DMS53 treated with DMSO at 0.1 percent for 48 hours (cell line): ENCODE data around the gene INPP5K.

Source experiments
- DNase-seq: peaks from one replicate; lab custom pipeline; 2025; ENCODE audit not compliant: unreplicated experiment; lab: John Stamatoyannopoulos, UW

The INPP5K gene

DNA sequence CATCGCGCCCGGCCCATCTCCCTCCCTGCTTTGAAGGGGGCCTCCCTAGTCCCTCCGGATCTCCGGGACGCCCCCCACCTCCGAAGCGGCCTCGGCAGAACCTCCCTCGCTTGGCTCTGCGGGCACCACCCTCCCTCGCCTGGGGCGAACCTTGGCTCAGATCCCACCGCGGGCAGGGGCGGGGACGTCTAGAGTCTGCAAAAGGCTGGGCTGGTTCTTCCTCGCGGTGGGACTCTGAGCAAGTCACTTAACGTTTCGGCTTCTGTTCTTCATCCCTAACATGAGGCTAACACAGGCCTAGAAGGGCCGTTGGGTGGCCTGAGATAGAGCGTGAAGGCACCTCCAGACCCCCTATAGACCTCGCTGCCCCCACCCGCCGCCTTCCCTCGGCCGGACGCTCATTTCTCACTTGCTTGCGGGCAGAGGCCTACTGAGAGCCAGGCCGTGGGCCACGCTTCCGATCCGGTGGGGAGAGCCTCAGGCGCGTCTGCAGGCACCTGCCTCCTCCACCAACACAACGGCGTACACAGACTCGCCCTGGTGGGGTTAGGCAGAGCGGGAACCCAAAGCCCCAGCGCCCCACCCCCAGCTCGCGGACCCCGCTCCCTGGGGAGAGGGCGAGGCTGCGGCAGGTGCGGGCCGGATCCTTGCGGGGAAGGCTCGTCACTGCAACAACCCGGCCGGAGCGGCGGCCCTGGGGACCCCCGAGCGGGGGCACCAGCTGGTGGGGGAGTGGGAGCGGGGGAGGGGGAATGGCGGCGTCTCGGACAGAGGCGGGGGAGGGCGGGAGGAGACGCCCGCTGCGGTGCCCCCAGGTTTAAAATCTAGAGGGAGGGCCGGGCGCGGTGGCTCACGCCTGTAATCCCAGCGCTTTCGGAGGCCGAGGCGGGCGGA is 29.4 kb downstream of the INPP5K start:
- peak; percentile 33 for DNase-seq

DNA sequence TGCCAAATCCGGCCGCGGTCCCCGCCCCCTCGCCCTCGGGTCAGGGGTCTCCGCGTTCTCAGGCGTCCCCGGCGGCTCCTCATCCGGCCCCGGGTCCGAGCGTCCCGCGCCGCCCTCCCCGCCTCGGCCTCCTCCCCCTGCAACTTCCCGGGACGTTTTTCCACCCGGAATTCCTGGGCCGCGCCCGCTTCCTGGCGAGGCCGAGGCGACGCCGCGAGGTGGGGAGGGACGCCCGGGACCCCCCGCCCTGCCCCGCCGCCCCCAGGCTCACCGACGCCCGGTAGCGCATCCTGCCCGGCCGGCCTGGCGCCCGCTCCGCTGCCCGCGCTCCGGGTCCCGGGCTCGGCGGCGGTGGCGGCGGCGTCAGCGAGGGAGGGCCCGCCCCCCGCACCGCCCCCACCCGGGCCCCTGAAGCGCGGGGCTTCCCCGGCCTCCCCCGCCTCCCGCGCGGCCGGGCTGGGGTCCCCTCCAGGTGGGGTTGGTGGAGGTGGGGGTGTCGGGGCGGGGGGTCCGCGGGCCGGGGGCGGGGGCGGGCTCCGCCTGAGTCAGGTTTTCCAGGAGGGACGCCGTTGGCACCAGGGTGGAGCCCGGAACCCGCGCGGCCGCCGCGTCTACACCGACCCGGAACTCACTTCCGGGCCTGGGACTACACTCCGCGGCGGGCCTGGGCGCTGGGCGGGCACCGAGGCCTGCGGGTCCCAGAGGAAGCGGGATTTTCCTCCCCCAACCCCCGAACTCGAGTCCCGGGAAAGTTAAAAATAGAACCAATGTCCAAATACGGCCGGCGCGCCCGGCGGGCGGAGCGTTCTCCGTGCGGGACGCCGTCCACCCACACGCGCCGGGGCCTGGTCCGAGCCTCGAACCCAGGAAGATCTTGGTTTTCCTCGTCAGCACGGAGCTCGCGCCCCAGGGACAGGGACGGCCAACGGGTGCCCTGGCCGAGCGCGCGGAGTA is 30.7 kb downstream of the INPP5K start:
- DNase-seq: no peak

DNA sequence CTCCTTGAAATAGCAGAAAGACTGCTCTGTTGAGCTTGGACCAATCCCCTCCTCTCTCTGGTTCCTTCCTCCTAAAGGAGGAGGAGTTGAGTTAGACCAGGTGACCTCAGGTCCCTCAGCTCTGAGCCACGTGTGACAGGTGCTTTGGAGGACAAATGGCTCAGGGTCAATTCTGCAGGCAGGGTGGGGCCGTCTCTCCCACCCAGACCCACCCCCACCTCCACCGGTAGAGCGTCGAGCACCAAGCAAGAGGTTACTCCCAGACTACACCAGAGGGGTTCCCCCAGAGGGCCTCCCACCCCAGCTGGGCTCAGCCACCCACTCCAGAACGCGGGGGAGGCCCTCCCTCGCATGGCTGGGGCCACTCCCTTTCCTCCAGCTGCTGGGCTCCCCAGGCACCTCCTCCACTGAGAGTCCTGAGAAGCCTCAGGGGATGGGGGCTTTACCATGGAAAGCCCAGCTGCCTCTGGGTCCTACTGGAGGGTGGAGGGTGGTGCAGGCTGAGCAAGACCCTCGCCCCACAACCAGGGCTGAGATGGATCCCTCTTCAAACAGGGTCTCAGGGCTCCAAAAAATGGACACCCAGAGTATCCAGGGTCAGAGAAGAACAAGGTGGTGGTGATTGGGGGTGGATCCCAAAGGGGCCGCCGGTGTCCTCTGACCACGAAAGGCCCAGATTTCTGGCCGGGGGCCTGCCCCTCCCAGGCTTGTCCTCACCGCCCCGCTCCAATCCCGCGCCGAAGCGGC is 31.6 kb downstream of the INPP5K start:
- DNase-seq: peak; percentile 27

DNA sequence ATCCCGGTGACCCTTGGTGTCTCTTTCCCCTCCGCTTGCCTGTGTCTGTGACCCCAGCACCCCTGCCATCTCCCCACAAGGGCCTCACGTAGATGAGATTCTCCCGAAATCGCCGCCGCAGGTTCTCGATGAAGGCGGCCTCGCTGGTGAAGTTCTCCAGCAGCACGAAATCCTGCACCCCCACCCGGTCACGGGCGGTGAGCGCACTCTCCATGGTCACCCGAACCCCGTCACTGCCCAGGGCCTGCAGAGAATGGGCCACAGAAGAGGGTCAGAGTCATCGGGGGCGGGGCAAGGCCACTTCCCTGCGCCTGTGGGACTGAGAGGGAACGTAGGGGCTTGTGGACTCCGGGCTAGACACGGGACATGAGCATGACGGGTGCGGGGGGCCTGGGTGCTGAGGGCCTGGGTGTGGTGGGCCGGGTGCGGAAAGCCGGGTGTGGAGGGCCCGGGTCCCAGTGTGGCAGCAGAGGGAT is 32.3 kb downstream of the INPP5K start:
- DNase-seq: no peak

DNA sequence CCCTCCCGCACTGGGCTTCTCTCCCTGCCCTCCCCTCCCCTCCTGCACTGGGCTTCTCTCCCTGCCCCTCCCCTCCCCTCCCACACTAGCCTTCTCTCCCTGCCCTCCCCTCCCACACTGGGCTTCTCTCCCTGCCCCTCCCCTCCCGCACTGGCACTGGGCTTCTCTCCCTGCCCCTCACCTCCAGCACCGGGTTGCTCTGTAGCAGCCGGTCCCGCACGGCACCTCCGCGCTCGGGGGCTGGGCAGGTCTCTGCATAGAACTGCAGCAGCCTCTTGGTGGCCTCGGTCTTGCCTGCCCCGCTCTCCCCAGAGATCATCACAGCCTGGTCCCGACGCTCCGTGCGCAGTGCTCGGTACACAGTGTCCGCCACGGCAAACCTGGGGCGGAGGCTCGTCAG is 33.7 kb downstream of the INPP5K start:
- DNase-seq: no peak

DNA sequence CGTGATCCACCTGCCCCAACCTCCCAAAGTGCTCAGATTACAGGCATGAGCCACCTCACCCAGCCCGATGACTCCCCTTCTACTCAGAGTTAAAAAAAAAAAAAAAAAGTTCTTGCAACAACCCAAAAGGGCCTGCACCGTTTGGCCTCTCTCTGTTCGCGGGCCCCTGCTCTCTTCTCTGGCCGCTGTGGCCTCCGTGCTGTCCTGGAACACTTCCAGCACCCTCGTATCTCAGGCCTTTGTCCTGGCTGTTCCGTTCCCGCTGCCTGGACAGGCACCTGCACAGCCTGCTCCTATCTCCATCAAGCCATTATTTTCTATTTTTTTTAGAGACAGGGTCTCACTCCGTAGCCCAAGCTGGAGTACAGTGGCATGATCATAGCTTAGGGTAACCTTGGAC is 34.7 kb downstream of the INPP5K start:
- DNase-seq: no peak

DNA sequence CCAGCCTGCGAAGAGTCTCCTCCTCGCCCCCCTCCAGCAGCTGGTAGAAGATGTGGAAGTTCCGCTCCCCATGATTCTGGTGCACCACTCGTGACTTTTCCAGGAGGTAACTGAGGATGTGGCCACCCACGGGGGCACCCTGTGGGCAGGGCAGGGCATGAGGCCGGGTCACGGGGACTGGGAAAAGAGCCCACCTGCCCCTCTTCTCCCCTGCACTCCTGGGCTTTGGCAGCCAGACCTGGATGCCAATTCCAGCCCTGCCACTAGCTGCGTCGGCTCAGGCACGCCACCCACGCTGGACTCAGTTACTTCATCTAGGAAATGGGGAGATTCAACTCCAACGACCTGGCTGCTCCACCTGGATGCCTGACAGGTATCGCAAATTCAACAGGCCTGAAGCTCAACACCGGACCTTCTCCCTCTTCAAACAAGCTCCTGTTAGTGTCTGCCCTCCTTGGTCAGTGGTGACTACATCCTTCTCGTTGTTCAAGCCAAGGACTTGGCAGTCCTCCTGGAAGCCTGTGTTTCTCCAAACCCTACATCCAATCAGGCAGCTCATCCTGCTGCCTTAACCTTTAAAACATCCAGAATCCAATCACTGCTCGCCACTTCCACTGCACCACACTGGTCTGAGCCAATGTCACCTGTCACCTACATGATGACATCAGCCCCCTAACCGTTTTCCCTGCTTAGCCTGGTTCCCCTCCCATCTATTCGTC is 35.5 kb downstream of the INPP5K start:
- DNase-seq: no peak

DNA sequence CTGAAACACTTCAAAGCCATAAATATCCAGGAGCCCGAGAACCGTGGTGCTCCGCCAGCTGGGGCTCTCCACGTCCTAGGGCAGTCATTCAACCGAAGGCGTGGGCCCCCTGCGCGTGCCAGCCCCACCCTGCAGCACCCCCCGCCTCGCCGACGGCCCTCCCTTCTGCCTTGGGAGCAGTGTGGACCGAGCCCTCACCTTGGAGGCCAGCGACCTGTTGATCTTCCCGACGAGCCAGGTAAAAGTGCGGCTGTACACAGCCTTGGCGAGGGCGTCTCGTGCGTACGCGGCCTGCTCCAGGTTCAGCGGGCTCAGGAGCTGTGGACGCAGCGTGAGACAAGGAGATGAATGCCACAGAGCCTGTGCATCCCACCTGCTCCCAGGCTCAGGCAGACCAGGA is 38.0 kb downstream of the INPP5K start:
- no peak for DNase-seq

DNA sequence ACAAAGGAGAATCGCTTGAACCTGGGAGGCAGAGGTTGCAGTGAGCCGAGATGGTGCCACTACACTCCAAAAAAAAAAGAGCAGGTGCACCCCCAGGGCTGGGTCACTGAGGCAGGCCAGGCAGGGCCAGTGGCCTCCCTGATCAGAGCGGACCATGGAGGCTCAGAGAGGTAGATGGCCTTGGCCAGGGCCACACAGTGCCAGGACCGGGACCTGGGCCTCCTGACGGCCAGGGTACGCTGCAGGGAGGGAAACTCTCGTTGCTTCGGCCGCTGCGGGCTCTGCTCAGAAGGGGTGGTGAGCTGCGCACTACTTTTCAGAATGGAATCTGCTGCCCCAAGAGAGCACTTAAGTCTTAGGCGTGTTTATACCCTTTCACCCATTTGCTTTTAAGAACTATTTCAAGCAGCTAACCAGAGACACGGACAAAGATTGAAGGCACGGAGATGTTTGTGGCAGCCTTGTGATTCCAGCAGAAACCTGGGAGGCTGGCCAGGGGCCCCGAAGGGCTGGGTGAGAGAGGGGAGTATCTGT is 41.0 kb downstream of the INPP5K start:
- DNase-seq: no peak

DNA sequence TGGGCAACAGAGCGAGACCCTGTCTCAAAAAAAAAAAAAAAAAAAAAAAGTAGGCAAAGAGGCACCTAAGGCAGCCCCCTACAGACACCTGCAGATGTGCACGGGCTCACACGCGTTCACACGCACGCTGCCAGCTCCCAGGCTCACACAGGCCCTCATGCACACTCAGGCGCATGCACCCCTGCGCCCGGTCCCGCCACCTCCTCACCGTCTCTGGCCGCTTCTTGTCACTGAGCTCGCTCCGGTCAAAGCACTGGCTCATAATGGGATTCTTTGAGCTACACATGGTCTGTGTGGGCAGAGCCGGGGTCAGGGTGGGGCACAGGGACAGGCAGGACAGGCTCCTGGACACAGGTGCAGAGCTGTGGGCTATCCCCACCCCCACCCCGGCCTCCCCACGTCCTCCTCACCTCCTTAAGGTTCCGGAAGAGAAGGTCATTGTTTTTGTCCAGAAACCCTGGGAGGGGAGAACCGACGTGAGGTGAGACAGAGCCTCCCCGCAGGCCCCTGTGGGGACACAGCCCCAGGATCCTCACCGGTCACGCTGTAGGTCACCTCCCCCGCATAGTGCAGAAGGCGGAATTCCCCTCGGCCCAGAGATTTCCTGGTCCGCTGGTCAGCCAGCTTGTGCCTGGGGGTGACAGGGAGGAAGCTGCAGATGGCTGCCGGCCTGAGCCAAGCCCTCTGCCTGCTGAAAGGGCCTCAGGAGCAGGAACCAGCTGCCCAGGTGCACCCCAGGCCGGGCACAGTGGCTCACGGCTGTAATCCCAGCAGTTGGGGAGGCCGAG is 41.8 kb downstream of the INPP5K start:
- no peak for DNase-seq

DNA sequence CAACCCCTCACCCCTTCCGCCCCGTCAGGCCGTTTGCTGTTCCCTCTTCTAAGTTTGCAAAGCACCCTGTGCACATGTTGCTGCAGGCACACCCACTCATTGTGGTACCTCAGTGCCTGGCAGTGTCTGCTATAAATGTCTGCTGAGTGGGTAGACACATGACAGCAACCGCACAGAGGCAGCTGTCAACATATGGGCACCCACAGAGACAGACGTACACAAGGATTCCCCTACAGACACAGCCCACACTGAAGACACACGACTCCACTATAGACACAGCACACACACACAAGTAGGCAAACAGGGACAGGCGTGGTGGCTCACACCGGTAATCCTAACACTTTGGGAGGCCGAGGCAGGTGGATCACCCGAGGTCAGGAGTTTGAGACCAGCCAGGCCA is 42.6 kb downstream of the INPP5K start:
- no peak for DNase-seq

DNA sequence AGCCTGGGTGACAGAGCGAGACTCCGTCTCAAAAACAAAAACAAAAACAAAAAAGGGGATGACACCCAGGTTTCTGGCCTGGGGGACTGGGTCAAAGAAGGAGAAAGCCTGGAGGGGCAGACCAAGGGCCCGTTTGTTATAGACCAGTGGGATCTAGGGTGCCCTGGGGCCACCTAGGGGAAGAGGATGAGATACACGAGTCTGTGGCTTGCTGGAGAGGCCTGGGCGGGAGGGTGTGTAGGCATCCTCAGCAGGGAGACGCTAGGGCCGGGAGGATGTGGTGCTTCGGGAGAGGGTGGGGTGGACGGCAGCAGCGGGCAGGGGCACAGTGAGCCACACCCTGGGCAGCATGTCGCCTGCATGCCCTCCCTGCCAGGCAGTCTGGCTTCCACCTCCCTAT is 43.2 kb downstream of the INPP5K start:
- no peak for DNase-seq

DNA sequence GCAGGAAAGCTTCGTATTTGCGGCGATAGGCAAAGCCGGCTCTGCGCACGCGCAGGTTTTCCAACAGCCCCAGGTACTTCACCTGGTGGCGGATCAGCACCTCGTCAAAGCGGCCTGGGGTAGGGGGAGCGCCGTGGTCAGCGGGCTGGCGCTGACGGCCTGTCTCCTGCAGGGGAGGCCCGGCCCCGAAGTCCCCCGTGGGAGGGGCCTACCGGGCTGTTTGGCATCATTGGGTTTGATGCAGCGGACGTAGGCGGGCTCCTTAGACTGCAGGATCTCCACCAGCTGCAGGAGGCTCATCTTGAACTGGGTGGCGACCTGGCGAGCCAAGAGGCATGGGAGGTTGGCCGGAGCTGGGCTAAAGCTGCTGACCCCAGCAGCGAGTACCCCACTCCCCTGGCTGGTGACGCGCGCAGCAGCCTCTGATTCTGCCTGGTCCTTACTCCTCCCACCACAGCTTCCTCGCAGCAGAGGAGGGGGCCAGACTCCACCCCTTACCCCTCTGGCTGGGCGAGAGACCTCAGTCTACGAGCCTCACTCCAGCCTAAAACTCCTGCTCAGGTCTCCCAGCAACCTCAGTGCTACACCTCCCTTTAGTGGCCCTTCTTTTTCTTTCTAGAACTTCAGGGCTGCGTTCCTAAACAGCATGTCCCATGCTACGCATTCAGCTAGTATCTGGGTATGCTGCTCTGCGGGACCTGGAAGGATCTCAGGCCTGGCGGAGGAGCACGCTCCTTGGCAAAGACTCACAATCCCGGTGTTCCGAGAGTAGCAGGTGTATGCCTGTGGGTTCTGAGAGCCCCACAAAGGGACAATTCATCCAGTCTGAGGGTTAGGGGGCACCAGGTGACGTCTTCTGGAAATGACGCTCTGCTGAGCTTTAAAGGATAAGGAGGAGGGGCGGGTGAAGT is 44.2 kb downstream of the INPP5K start:
- DNase-seq: no peak

DNA sequence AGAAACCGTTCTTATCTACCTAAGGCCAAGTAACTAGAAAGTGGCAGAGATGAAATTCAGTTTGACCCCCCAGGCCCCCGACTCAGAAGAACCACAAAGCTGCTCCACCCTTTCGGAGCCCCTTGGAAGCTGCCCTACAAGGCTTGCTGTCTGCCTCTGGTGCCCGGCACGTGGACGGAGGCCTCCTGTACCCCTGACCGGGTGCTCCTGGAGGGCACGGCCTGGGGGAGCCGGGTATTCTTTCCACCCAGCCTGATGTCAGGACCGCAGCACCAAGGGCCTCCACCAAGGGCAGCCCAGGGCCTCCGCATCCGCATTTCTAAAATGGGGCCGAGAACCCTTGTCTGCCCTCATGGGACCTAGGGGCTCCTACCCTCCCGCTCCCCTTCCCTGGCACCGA is 44.9 kb downstream of the INPP5K start:
- no peak for DNase-seq

DNA sequence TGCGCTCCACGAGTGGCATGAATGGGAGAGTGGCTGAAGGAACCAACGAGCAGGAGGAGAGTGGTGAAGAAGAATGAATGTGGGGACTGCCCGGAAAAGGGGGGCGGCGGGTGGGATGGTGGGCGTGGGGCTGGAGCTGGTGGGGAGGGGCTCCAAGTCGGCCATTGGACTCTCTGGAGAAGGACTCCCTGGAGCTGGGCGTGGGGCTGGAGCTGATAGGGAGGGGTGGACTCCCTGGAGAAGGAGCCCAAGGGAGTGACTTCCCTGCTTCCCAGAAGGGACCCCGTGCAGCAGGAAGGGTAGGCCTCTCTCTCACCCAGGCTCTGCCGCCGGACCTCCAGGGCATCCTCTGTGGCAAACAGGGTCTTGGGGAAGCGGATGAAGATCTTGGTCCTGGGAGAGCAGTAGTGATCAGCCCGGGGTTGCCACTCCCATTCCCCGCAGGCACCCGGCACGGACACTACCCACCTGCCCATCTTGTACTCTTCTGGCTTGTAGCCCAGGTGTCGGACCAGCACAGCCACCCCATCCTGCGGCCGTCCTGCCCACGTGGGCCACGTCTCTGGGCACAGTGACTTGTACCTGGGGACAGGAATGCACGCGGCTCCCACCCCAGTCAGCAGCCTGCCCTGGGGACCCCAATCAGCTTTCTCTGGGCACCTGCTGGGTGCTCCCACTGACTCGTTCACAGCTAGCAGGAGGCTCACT is 45.5 kb downstream of the INPP5K start:
- DNase-seq: no peak

DNA sequence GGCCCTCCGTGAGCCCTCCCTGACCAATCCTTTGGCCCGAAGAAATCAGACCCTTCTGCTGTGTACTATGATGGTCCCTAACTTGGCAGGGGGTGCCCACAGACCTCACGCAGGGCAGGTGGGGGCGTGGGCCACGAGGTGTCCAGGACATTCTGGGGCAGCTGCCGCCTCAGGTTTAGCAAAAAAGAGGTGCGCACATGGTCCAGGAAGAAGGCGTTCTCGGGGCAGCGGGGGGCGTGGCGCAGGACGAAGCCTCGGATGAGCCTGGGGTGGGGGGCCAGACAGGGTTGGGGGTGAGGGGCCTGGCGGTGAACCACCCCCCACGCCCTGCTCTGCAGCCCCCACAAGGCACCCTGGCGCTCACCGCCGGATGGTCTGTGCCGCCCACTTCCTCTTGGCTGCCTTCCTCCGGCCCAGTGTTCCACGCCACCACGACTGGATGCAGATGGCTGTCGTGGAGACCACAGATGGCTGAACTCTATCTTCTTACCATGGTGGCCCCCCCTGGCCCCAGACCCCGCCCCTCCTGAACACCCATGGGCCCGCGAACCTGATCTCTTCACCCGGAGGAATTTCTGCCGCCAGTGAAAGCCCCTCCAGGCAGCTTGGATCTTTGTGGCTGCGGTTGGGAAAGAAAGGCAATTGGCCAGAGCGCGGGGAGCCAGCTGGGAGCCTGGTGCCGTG is 46.2 kb downstream of the INPP5K start:
- DNase-seq: no peak

DNA sequence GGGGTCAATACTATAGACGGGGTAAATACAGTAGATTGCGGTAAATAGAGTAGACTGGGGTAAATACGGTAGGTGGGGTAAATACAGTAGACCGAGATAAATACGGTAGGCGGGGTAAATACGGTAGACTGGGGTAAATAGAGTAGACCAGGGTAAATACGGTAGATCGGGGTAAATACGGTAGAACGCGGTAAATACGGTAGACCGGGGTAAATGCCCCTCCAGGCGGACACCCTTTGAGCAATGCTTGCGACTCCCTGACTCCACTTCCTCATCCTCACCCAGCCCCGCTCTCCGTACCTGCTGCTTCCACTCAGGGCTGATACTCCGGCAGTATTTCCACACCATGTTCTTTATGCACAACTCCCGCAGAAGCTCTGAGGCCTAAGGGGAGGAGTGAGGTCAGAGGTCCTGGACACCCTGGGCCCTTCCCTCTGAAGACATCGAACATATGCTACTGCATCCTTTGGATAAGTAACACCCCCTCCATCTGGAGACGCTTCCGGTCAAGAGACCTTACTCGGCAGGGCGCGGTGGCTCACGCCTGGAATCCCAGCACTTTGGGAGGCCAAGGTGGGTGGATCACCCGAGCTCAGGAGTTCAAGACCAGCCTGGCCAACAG is 47.1 kb downstream of the INPP5K start:
- no peak for DNase-seq
